Sigmoid colon (tissue), 3 donors: ENCODE results near the gene TRPM4.

Source experiments
- CTCF ChIP-seq, 4 experiments: fragments of 450-650 bp in 3 of 4; fragments of 200-600 bp in 1 of 4; IDR thresholded peaks; one replicate each; pipeline ENCODE4 v1.5.1; 2016 to 2019; ENCODE audit warnings: antibody characterized with exemption in 4 of 4, mild to moderate bottlenecking in 3 of 4, moderate library complexity in 2 of 4
- POLR2A ChIP-seq, 2 donors: fragments of 450-650 bp; IDR thresholded peaks; one replicate each; pipeline ENCODE4 v1.6.1; 2016; ENCODE audit warnings: antibody characterized with exemption in 2 of 2, mild to moderate bottlenecking in 2 of 2, moderate library complexity in 2 of 2

- TF ChIP-seq CTCF (IDR thresholded peaks at IDR 0.05) (no peak), POLR2A (IDR thresholded peaks at IDR 0.05) (no peak)
Observed at GRCh38 chr19:49109569-49110233, 47.9 kb upstream of the TRPM4 start.
